NT2/D1 (cell line): ENCODE results near the gene CAV3.

Source experiments
- YY1 ChIP-seq: IDR thresholded peaks from 2 replicates; pipeline ENCODE4 v1.6.1; 2011; ENCODE audit not compliant: insufficient read length, insufficient read depth
- ZNF274 ChIP-seq: IDR thresholded peaks from 2 replicates; pipeline ENCODE4 v1.6.1; 2011; ENCODE audit warnings: mild to moderate bottlenecking, low read depth, low read length

- no peak for TF ChIP-seq YY1
- no peak for TF ChIP-seq ZNF274
Measured at GRCh38 chr3:8723612-8724011, 10.0 kb upstream of the CAV3 start.
